Inflammatory macrophage treated with lipopolysaccharide for 1 hour (primary cell): ENCODE results near the gene HAAO.

Experiments
- DNase-seq, 2 donors: peaks; one replicate each; pipeline ENCODE4 v3.0.0-alpha.2; 2020 to 2022

HAAO gene

DNA sequence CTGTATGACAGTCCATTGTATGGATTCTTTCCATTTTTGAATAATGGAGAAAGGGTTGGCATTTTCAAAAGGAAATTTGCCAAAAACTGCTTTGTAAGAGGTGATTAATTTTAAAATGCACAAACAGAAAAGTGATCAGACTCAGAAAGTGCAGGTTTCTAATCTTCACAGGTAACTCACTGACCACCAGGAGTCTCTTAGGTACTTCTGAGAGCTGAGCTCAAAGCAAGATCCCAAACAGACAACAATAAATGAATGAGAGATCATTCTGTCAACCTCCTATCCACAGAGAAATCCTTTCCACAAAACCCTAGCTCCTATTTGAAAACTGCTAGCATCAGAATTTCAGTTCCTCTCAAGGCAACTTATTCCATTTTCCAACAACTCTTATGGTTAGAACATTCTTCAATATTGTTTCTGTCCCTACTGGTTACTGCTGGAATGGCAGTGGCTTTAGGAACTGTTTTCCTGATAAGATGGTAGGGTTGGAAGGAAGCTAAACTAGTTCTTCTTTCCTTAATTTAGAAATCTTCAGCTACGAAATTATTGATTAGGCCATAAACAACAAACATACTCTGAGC lies 20.6 kb upstream of the HAAO start:
- peak; percentile 52 to 64 for DNase-seq

DNA sequence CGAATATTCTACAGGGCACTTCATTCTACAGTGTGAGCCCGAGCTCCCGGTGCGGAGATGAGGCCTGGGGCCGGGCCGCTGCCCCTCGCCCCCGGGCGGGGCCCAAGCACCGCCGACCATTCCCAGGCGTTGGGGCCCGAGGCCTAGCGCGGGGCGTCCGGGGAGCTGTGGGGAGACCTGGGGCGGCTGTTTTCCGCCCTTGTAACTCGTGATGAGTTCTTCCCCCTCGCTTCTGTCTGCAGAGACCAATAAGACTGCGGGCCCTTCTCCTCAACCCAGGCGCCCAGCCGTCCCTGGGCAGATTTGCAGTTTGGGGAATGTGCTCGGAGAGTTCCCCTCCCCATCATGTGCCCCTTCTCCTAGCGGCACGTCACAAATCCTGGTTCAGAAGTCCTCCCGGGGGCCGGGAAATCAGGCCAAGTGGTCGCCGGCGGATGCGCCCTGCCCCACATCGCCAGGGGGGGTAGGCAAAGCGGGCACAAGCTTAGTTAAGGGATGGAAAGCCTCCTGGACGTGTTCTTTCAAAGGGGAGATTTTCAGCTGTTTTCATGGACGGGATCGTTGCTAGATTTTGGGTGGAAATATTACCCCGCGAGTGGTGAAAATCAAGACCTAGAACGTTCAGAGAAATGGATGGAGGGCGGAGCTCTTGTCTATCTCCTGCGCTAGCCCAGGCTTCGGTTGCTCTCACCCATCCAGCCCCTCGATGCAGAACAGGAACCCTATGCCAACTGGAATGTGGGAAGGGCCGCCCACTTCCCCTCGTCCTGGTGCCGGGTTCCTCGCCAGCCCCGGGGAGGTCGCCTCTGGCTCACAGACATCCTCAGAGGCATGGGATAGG lies 18.8 kb upstream of the HAAO start:
- DNase-seq = peak in 1 of 2 donors; percentile 21

DNA sequence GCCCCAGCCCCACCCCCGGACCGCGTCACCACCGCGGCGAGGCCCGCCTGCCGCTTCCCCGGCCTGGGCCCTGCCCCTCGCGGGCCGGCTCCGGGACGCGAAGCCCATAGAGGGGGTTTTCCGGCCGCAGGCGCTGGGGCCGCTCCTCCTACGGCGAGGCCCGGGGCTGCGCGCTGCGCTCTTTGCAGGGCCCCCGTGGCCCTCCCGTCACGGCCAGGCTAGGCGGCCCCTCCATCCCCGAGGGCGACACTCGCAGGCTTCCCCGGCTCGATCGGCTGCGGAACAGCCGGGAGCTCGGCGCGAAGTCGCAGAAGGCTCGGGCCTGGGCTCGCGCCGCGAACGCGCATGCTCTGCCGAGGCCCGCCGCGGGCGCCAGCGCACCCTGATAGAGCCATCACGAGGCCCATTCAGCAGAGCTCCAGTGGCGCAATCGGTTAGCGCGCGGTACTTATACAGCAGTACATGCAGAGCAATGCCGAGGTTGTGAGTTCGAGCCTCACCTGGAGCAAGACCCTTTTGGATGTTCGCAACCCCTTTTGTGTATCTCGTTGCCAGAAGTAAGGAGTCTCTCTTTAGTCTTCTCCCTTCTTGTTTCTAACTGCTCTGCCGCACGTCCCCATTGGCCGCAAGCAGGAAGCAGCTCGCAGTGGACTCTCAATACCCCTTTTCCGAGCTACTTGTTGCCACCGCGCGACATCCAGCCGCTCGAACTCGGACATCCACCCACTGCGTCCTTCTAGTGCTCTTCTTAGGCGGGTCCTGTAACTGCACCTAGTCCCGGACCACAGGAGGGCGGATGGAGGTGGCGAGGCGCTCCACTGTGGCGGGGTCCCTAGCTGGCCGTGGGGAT lies 18.0 kb upstream of the HAAO start:
- peak; percentile 92 to 97 for DNase-seq

DNA sequence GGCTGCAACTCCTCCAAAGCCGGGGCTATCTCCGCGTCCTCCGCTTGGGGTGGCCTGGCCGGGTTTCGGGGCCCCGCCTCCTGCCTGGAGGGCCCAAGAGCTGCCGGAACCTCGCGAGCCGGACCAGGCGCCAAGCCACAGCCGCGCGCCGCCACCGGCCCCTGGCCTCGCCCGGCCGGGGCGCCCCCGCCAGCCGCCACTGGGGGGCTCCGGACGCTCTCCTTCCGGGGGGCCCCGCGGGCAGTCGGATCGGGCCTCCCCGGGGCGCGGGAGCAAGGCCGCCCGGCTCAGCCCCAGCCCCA lies 17.4 kb upstream of the HAAO start:
- DNase-seq = peak; percentile 72 to 79

DNA sequence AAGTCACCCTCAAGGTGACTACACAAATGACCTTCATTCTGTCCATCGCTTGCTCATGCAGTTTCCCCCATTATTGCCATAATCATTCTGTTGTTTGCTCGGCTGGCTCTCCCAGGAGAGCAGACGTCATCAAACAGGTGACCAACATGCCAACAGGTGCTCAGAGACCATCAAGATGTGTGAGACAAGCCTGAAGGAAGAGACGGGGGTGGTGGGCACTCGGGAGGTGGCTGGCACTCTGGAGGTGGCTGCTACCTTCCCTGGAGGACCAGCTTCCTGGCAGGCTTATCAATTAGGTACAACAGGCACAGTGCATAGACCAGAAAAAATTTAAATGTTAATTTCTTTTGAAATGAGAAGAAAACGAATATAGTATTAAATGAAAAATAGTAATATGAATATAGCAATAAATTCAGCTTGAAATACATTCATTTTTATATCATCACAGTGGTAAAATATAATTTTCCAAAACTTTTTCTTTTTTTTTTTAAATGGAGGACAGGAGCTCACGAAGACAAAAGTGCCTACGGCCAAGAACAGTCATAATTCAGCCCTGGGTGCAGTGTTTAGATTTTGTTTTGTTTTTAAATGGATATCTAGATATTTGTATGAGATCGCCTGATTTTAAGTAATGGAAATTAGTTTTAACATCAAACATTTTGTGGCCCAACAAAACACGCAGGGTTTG lies 16.9 kb upstream of the HAAO start:
- DNase-seq = no peak

DNA sequence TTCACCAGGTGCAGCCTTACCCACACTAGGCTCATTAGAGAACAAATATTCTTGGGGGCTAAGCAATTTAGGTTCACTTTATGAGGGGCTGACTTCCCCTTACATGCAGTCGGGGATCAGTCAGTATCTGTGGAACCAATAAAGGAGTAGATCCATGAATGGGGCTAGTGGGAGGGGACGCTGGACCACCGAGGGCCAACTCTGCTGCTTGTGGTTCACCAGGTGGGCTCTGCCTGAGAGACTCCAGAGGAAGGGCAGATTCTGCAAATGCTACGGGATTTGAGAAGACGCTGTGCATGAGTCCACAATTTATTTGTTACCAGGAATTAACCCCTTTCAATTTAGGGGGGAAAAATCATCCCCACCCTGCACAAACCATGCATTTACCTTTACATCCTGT lies 15.9 kb upstream of the HAAO start:
- no peak for DNase-seq

DNA sequence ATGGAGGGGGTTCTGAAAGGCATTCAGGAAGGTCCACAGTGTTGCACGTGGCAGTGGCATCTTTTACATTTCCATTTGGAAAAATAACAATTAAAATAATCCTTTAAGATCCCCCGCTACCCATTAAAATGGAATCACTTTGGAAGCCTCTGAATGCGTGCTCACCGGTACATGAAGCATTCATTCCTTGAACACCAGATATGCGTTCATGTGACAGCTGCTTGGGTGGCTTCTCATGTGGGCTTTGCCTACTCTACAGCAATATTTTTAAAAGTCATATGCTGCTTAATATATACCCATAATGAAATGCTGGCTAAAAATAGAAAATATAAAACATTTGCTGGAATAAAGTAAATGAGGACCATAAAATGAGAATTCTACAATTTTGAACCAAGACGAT lies 14.4 kb upstream of the HAAO start:
- no peak for DNase-seq

DNA sequence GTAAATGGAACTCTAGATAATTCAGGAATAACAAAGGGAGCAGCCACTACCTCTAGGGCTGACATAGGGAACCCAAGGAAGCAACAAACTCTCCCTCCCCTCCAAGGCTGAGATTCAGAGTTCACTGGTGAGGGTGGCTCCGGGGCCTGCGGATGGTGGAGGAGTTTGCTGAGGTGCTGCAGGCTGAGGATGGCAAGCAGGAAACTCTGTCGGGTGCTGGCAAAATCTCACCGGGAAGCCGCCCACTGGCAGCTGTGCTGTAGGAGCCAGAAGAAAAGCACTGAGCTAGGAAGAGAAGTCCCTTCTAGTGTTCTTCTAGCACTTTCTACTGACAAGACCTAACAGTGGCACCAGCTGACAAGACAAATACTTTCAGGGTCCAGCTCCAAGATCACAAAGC lies 12.5 kb upstream of the HAAO start:
- DNase-seq = no peak

DNA sequence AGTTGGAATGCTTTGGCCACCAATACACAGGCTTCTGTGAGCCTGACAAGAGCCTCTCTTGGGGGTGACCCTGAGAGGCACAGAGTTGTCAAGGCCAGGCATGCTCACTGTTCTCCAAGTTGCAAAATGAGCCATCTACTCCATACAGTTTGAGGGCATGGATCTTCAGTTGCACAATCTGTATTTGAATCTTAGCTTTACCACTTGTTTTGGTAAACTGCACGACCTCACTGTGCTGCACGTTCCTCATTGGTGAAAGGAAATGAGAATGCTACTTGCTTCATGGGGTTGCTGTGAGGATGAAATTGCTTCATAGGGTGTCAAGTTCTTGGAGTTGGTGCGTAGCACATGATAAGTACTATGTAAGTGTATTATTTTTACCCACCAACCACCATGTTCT lies 12.0 kb upstream of the HAAO start:
- peak; percentile 70 to 79 for DNase-seq

DNA sequence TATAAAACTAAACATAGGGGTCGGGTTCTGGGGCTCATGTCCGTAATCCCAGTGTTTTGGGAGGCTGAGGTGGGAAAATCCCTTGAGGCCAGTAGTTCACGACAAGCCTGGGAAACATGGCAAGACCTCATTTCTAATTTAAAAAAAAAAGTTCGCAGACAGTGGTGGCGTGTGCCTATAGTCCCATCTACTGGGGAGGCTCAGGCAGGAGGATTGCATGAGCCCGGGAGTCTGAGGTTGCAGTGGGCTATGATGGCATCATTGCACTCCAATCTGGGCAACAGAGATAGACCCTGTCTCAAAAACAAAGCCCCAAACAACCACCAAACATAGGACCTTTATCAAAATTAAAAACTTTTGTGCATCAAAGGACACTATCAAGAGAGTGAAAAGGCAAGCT lies 9.8 kb upstream of the HAAO start:
- no peak for DNase-seq

DNA sequence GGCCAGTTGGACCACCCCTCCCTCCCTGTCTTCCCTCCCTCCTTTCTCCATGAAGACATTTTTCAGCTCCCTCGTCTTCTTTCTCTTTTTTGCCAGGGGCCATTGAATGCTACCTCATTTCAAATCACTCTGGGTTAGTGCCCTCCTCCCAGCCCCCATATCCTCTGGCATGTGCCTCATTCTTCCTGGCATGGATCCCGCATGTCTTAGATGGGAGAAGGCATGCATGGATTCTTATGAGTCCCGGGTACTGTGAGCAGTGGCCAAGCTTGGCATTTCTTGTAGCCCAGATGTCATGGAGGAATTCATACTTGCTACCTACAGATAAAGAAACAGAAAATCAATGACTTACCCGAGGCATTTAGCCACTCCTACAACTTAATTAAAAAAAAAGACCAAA lies 9.0 kb upstream of the HAAO start:
- no peak for DNase-seq

DNA sequence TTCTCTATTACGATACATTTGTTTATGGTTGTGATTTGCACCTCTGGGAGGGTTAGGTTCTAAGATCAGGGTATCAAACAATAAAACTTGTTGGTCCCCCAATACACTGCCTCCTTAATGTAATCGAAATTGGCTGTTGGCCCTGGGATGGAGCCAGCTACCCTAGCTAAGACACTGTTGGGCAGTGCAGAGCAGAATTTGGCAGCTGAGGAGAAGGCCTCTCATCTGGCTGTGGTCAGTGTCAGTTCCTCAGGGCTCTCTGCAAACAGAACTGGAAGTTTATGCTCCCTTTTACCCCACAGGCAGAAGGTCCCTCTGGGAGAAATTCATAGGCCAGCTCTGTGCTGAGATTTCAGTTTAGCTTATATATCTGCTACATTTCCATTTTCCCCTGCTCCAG lies 8.6 kb upstream of the HAAO start:
- DNase-seq = no peak

DNA sequence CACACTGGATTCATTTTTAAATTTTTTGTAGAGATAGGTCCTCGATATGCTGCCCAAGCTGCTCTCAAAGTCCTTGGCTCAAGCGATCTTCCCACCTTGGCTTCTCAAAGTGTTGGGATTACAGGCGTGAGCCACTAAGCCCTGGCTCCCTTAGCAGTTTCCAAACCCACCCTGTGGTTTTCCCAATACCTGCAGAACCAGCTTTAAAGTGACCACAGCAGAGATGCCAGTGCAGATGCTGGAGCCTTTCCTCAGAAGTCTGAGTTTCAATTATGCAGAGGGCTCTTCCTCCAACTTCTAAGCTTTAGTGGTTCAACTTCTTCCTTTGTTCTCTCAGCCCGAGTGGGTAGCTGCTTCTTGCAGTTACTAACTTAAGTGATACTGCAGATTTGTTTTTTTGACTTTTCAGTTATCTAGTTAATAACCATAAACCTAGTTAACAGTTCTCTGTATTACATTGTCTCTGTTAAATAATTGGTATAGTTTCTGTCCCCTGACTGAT lies 8.1 kb upstream of the HAAO start:
- DNase-seq = no peak

DNA sequence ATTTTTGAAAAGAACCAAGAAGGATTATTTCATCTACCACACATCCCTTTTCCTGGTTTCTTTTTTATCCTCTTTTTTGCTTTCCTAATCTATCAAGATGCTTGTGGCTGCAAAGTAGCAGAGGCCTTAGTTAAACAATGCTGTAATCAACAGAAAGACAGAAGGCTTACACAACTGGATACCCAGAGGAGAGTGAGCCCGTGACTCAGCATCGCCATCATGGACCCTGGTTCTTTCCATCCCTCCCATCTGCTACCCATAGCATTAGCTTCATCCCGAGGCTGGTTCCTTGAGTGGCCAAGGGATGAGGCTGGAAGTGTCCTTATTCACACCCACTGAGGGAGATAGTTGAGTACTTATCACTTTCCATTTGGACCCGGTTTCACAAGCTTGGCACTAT lies 7.5 kb upstream of the HAAO start:
- DNase-seq = no peak

DNA sequence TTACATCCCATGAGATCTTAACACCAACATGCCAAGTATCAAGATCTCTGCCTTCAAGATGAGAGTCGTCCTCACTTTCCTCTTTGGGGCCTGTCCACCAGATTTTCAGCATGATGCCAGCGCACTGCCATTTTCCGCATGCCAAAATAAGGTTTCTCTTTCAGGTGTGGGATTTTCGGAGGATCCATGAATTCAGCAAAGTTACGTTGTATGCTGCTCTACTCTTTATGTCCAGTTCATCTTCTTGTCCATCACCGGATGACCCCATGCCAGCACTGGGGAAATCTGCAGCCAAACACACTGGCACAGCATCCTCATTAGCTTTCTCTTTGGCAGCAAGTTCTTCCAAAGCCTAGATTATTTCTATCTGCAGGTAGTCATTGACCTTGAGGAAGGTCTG lies 4.9 kb upstream of the HAAO start:
- no peak for DNase-seq

DNA sequence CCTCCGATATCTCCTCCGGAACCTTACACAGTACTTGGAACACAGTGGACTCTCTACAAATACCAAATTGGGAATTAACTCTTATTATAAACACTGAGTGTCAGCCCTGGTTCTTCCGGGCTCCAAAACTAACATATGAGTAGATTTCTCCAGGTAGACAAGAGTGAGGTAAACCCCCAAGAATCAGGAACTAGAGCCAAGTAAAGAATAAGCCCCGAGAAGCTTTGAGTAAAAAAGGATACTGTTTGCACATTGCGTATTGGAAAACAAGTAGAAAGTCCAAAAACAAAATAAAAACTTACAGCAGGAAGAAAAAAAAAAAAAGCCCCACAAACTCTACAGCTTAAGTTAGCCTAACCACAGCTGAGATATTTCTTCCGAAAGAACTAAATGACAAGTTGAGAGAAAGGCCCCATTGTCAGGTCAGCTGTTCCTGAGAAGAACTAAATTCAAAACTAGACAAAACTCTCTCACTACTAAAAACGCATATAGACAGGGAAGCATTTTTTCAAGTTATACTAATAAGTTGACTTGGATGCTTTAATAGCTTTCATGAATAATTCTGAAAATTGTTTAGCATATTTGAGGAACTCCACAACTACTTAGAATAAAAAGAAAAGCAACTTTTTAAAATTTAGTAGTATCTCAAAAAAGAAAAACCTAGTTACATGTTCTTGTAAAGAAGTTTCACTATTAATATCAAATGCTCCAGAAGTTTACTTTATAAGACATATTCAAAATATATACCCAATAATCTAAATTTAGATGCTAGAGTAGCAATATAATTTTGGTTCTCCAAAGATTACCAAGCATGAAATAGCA lies 4.3 kb upstream of the HAAO start:
- no peak for DNase-seq

DNA sequence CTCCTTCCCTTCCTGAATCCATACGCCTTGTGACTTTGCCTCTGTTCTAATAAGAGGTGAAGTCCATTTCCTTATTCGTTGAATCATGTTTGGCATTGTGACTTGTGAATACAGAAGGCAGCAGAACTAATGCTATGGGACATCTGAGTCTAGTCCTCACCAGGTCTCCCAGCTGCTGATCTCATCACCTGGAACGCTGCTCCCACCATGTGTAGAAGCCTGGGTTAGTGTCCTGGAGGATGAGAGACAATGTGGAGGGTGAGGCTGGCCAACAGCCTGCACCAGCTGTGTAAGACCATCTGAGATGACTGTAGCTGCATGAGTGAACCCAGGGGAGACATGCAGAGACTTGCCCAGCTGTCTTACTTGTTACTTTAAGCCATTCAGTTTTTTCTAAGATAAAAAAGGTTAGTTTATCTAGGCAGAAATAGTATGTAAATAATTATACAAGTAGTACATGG lies 3.5 kb upstream of the HAAO start:
- peak in 1 of 2 donors; percentile 52 for DNase-seq

DNA sequence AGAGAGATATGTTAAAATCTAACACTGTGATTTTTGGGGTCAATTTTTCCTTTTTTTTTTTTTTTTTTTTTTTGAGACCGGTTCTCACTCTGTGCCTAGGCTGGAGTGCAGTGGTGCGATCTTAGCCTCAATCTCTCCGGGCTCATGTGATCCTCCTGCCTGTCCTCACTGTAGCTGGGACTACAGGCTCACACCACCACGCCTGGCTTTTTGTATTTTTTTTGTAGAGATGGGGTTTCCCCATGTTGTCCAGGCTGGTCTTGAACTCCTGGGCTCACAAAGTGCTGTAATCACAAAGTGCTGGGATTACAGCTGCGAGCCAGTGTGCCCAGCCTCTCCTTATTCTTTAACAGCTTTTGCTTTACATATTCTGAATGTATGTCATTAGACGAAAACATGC lies 2.9 kb upstream of the HAAO start:
- no peak for DNase-seq

DNA sequence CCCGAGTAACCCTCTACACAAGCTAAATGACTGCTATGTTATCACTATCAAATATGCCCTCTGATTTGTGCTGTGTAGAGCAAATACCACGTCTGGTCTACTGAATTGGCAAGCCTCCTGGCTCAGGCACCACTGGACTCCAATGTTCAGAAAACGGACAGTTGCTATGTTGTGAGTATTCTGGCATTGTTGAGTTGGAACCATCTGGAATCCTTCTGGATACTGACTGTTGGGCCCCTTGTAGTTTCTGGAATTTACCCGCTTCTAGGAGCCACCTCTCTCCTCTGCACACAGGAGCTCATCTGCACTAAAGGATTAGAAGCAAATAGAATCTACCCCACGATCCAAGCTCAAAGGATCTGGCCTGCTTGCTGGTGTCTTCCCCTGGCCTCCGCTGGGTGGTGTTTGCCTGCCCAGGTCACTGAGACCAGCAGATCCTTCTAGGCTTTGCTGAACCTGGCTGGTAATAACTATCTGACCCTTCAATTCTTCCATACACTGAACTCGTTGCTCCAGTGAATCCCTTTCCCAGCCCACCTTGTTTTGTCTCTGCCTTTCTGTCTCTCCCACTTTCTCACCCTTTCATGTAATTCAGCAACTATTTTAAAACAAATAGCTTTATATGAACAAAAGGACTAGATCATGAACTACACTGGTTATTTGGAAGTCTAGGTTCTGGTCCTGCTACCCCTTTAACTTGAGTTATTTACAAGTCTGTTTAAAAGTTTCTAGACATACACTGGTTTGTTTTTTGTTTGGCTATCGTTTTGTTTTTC lies 2.1 kb upstream of the HAAO start:
- DNase-seq = no peak

DNA sequence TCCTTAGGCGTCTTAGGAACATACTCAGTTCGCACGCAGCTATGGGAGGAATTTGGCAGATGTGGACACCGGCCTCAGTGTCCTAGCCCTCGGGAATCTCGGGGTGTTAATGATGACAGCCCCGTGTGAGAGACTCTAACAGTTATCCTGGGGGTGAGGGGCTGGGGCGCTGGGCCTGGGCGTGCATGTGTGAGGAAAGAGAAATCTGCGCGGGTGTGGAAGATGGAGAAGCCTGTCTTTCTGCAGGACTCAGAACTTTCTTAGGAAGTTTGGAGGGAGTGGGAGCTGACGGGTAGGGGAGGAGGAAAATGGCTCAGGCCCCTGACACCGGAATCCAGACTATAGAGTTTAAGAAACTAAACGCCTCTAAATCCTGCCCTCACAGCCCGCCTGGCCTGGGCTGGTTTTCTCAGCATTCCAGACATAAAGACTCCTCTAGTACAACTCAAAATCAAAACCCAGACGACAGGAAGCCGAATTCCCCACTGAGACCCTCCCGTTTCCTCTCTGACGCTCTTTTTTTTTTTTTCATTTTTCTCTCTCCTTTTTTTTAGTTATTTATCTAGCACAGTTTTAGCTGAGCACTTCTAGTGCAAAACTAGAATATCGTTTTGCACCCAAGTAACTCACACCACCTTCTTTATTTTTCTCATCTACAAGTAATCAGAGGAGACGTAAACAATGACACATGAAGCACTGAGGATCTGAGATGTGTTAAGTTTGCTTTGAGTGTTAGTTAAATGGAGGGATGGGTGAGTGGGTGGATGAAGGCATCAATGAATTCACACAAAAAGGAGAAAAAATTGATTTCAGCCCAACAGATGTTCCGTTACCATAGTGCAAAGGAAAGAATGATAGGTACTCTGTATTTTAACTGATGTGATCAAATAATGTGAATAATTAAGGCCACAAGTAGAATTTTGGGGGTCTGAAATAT lies 1.2 kb upstream of the HAAO start:
- no peak for DNase-seq
